ENCODE results near the gene ACTL6B. TPM values are rescaled to one million over a fixed set of nuclear protein-coding genes. Genes with fewer than 3 reads are reported as not detected.

The ACTL6B gene
- not detected in 5 replicates for total RNA-seq (2022; extraction: Qiagen RNA extraction)

GRCh38 chr7:100655908-100656674 lies at the start of gene ACTL6B:
Gene ACTL6B, minus strand, starts transcription at chr7:100656448. Its CDS starts 94 bp downstream, at chr7:100656354.

GRCh38 chr7:100694098-100694745 lies 38.0 kb upstream of the ACTL6B start, which contains the start of gene GIGYF1:
Gene GIGYF1, minus strand, starts transcription at chr7:100694250. Its CDS starts 6,012 bp downstream, at chr7:100688238.

GRCh38 chr7:100673302-100673941 lies 17.2 kb upstream of the ACTL6B start, which contains the start of gene GNB2:
Gene GNB2, plus strand, starts transcription at chr7:100673740. Its CDS starts 2,526 bp downstream, at chr7:100676266.

GRCh38 chr7:100641463-100641859 lies 14.8 kb downstream of the ACTL6B start, which contains the start of gene TFR2:
Gene TFR2, minus strand, starts transcription at chr7:100641552. Its CDS starts 43 bp downstream, at chr7:100641509.

GRCh38 chr7:100611983-100612729 lies 44.1 kb downstream of the ACTL6B start, which contains the start of gene MOSPD3:
Gene MOSPD3, plus strand, starts transcription at chr7:100612540. Its CDS starts 252 bp downstream, at chr7:100612792.

Other genes starting within 250 kb of the ACTL6B start
- 1.2 to 1.9 TPM (median 1.4 TPM) in 5 replicates for gene ZCWPW1, start 227.7 kb downstream of the ACTL6B start, total RNA-seq (2022; extraction: Qiagen RNA extraction)
- gene MEPCE, start 226.6 kb downstream of the ACTL6B start, total RNA-seq (2022; extraction: Qiagen RNA extraction): 41.5 to 47.6 TPM (median 43.3 TPM) in 5 replicates
- 27.1 to 53.8 TPM (median 49.4 TPM) in 5 replicates for gene PPP1R35, start 220.0 kb downstream of the ACTL6B start, total RNA-seq (2022; extraction: Qiagen RNA extraction)
- gene SPACDR, start 192.2 kb downstream of the ACTL6B start, total RNA-seq (2022; extraction: Qiagen RNA extraction): 0.53 to 1.3 TPM (median 0.88 TPM) in 5 replicates
- gene TSC22D4, start 177.2 kb downstream of the ACTL6B start, total RNA-seq (2022; extraction: Qiagen RNA extraction): 48.4 to 67.7 TPM (median 57.8 TPM) in 5 replicates
- gene NYAP1, start 172.5 kb downstream of the ACTL6B start, total RNA-seq (2022; extraction: Qiagen RNA extraction): 3.0 to 7.0 TPM (median 5.1 TPM) in 5 replicates
- gene AGFG2, start 117.2 kb downstream of the ACTL6B start, total RNA-seq (2022; extraction: Qiagen RNA extraction): 35.5 to 50.9 TPM (median 42.3 TPM) in 5 replicates
- gene SAP25, start 82.5 kb downstream of the ACTL6B start, total RNA-seq (2022; extraction: Qiagen RNA extraction): 0.18 to 0.85 TPM (median 0.21 TPM) in 4 of 5 replicates, not detected in the other
- 14.3 to 17.9 TPM (median 15.6 TPM) in 5 replicates for gene LRCH4, start 70.3 kb downstream of the ACTL6B start, total RNA-seq (2022; extraction: Qiagen RNA extraction)
- gene FBXO24, start 70.1 kb downstream of the ACTL6B start, total RNA-seq (2022; extraction: Qiagen RNA extraction): 0.07 to 0.35 TPM (median 0.28 TPM) in 5 replicates
- 6.7 to 10.9 TPM (median 8.5 TPM) in 5 replicates for gene PCOLCE, start 54.1 kb downstream of the ACTL6B start, total RNA-seq (2022; extraction: Qiagen RNA extraction)
- gene MOSPD3, start 43.9 kb downstream of the ACTL6B start, total RNA-seq (2022; extraction: Qiagen RNA extraction): 17.0 to 22.3 TPM (median 19.6 TPM) in 5 replicates
- 2.0 to 2.4 TPM (median 2.1 TPM) in 5 replicates for gene TFR2, start 14.9 kb downstream of the ACTL6B start, total RNA-seq (2022; extraction: Qiagen RNA extraction)
- gene GNB2, start 17.3 kb upstream of the ACTL6B start, total RNA-seq (2022; extraction: Qiagen RNA extraction): 194 to 257 TPM (median 243 TPM) in 5 replicates
- 14.9 to 18.4 TPM (median 16.5 TPM) in 5 replicates for gene GIGYF1, start 37.8 kb upstream of the ACTL6B start, total RNA-seq (2022; extraction: Qiagen RNA extraction)
- gene POP7, start 49.7 kb upstream of the ACTL6B start, total RNA-seq (2022; extraction: Qiagen RNA extraction): 65.5 to 91.5 TPM (median 89.7 TPM) in 5 replicates
- not detected in 5 replicates for gene EPO, start 64.0 kb upstream of the ACTL6B start, total RNA-seq (2022; extraction: Qiagen RNA extraction)
- not detected in 5 replicates for gene ZAN, start 77.1 kb upstream of the ACTL6B start, total RNA-seq (2022; extraction: Qiagen RNA extraction)
- 38.1 to 45.9 TPM (median 42.2 TPM) in 5 replicates for gene EPHB4, start 171.1 kb upstream of the ACTL6B start, total RNA-seq (2022; extraction: Qiagen RNA extraction)
- 14.1 to 16.1 TPM (median 14.7 TPM) in 5 replicates for gene SLC12A9, start 196.3 kb upstream of the ACTL6B start, total RNA-seq (2022; extraction: Qiagen RNA extraction)
- gene TRIP6, start 210.9 kb upstream of the ACTL6B start, total RNA-seq (2022; extraction: Qiagen RNA extraction): 43.8 to 55.0 TPM (median 51.5 TPM) in 5 replicates
- 127 to 136 TPM (median 132 TPM) in 5 replicates for gene SRRT, start 218.7 kb upstream of the ACTL6B start, total RNA-seq (2022; extraction: Qiagen RNA extraction)
- 3.7 to 6.3 TPM (median 6.0 TPM) in 5 replicates for gene UFSP1, start 233.3 kb upstream of the ACTL6B start, total RNA-seq (2022; extraction: Qiagen RNA extraction)
- gene ACHE, start 239.4 kb upstream of the ACTL6B start, total RNA-seq (2022; extraction: Qiagen RNA extraction): 2.4 to 3.2 TPM (median 3.0 TPM) in 5 replicates